A549 treated with GW870086 at 1 μM for 4 hours (cell line): ENCODE data around the gene CDH3. TPM values are rescaled to one million over a fixed set of nuclear protein-coding genes. Genes with fewer than 3 reads are reported as not detected.

ENCODE experiments used
- total RNA-seq: library from RNA; stranded (reverse); fragments of 200-300 nt; extraction: Qiagen RNA extraction; gene quantifications from 5 replicates; pipeline ENCODE4 v1.2.3, GENCODE V29; 2022; ENCODE audit warnings: low read depth

Gene CDH3
- total RNA-seq = 0.17 to 0.31 TPM (median 0.22 TPM) in 5 replicates

GRCh38 chr16:68644715-68645493 is at the start of gene CDH3:
TSS of gene CDH3 (plus strand) at chr16:68645310. CDS start at chr16:68645380, 70 bp downstream.

GRCh38 chr16:68737046-68737729 is 92.1 kb downstream of the CDH3 start, which contains the start of gene CDH1:
TSS of gene CDH1 (plus strand) at chr16:68737292. CDS start at chr16:68737416, 124 bp downstream.

Other genes with a start within 250 kb of the CDH3 start
- 0.07 to 0.29 TPM (median 0.08 TPM) in 5 replicates for gene SMPD3, start 196.8 kb upstream of the CDH3 start, total RNA-seq
- gene ZFP90, start 106.0 kb upstream of the CDH3 start, total RNA-seq = 5.5 to 9.9 TPM (median 8.3 TPM) in 5 replicates
- gene CDH1, start 92.0 kb downstream of the CDH3 start, total RNA-seq = 3.9 to 5.1 TPM (median 4.2 TPM) in 5 replicates
- gene TANGO6, start 198.2 kb downstream of the CDH3 start, total RNA-seq = 5.2 to 6.9 TPM (median 6.4 TPM) in 5 replicates